Activated CD4-positive, CD25-positive, alpha-beta regulatory T cell treated with anti-CD3 and anti-CD28 coated beads, Interleukin-2, amount 50 U/mL, for 24 hours (primary cell): ENCODE measurements around the gene SORBS2.

Experiments
- ATAC-seq, 2 donors: fragments of 150-1000 bp; cut with Tn5 transposase; one replicate each; pipeline ENCODE4 v1.10.0; 2021; ENCODE audit warnings: mild to moderate bottlenecking in 1 of 2, moderate library complexity in 1 of 2

Gene SORBS2

DNA sequence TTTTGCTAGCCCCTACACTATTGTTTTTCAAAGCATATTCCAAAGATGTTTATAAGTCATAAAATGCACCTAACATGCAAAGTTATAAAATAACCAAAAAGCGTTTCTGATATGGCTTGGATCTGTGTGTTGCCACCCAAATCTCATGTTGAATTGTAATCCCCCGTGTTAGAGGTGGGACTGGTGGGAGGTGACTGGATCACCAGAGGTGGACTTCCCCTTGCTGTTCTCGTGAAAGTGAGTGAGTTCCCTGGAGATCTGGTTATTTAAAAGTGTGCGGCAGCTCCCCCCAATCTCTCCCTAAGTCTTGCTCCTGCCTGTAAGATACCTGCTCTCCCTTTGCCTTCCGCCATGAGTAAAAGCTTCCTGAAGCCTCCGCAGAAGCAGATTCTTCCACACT lies 22.8 kb upstream of the SORBS2 start:
- ATAC-seq = no peak

GRCh38 chr4:185834088-185834487 lies 22.1 kb upstream of the SORBS2 start:
- no peak for ATAC-seq

DNA sequence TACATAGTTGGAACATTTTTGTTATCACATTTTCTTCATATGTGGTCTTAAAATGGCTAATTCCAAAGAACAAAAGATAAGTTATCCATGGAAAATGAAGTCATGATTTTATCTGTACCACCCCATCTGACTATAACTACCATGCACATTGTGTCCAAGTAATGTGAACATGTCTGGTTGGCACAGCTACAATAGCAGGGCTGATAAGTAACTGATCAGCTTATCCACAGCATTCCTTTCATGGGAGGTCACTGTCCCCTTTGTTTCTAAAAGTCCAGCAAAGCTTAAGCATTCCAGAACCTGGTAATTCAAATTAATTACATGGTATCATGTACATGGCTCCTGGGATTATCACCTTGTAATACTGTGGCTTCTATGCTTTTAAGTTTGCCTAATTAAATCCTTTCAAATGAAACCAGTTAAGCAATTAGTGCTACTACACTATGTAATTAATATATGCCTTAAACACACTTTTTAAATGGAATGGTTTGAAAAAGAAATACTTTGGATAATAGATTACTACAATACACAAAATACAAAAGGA lies 21.1 kb upstream of the SORBS2 start:
- no peak for ATAC-seq

DNA sequence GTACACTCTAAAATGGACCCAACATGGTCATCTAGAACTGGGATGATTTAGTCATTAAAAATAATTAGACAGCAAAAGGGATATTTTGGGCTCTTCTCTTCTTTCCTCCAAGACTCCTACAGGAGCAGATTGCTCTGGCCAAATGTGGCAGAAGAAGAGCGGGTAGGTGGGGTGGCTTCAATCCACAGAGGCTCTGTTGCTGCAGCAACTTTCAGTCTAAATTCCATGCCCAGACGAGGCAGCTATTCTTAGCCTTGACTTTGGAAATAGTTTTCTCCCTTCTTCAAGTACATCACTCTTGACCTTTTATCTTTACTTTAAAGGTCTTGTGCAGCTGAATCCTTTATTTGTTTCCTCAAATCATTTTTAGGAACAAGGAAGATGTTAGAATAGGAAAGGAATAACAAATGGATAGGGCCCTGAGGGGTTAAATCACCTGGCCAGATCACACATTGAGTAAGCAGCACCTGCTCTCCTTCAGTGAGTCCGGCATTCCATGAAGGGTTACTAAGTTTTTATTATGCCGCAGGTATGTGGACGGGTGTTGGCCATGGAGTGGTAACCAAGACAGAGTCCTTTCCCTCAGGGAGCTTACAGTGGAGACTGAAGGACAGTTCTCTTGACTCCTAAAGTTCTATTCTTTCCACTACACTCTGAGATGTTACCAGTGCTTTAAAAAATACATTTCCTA lies 19.3 kb upstream of the SORBS2 start:
- ATAC-seq = no peak

DNA sequence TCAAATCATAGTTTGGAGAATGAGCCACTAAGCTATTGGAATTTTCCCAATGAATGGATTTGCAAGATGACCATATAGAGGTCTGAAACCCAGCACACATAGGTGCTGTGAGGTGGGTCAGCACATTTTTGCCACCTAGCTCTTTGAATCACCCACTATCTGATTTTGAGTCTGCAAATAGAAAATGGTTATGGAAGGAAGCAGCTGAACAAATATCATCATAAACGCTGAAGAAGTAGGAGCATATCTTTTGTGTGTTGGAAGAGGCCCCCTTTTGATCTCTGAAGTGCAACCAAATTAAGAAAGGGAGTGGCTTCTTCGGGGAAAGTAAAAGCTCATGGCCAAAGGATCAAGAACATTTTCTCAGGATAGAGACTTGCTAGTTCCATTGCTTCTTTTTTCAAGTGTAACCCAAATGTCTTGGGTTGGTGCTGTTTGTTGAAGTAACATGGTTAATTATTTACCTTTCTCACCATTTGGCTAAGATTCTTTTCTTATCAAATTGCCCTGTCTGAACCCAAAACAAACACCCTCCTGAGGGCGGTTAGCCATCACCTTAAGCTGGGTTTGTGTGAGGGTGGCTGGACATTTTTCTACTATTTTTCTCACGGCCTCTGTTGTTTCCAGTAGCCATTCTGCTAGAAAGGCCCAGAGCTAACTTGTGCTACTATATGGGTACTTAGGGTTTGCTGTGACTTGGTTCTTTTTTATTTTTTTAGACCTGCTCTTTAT lies 18.4 kb upstream of the SORBS2 start:
- ATAC-seq = no peak

DNA sequence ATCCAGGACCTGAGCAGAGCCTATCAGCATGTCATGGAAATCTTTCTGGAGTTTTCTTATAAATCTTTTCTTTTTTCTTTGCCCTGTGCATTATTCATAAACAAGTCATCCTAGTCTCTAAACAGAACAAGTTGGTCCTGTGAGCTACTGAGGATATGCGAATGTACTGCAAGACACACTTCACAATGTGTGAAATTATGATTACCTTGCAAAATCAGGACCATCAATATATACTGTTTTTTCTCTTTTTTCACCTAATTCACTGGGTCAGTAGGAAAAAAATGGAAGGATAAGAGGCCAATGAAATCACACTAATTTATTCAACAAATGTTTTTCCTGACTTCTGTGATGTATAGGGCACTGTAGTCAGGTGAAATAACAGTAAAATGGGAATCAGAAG lies 14.4 kb upstream of the SORBS2 start:
- ATAC-seq = no peak

GRCh38 chr4:185825737-185826136 lies 13.7 kb upstream of the SORBS2 start:
- no peak for ATAC-seq

GRCh38 chr4:185822791-185823190 lies 10.8 kb upstream of the SORBS2 start:
- ATAC-seq = no peak

- no peak for ATAC-seq
Measured at GRCh38 chr4:185821029-185821419, 9.0 kb upstream of the SORBS2 start.

DNA sequence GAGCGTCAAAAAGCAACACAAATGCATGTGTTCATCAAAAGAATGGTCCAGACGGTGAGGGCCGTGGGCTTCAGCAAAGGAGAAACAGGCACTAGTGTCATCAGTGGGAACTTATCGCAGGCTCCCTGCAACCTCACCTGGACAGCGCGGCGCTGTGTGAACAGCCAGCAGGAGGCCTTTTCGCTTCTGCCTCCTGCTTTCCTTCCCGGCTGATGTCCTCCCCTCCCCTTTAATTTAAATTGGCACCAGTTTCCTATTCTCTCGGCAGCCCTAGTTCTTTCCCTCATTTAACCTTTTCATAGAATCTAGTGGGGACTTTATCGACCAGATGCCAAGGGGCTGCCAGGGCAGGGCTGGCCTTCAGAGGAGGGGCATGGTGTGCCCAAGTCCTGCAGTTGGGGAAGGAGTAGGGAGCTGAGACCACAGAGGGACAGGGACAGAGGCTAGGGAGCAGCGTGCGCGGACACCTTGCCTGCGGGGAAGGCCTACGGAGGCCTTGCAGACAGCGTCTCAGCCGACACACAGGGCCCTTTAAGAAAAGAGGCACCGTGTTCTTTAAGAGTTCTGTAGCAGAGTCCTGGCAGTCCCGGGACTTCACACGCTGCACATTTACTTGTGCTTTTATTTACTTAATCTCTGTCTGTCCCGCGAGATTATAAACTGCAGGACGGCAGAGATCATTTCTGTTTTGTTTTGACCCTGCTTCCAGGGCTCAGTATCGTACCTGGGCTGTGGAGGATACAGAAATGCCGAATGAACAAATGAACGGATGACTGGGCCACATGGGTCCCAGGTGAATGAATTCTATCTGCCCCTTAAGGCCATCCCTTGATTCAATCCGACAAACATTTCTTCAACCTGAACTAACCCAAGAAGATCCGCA lies 8.4 kb upstream of the SORBS2 start:
- no peak for ATAC-seq

GRCh38 chr4:185819144-185819543 lies 7.2 kb upstream of the SORBS2 start:
- no peak for ATAC-seq

DNA sequence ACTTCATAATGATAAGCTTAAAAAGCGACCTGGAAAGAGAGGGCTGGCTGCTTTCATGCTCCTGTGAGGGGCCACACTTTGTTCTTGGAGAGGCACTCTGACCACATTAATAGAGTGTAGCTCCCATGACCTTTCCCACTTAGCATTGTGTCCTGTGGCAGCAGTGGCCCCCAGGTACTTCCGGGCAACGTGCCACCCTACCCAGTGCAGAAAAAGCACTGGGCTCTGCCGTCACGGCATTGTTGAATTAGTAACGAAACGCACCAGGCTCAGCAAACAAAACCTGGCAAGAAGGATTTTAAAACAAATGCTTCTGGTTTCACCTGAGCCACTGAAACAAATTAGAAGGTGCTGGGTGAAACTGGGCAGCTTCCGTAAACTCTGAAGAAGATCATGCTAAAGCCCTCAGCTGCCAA lies 5.4 kb upstream of the SORBS2 start:
- ATAC-seq = no peak

DNA sequence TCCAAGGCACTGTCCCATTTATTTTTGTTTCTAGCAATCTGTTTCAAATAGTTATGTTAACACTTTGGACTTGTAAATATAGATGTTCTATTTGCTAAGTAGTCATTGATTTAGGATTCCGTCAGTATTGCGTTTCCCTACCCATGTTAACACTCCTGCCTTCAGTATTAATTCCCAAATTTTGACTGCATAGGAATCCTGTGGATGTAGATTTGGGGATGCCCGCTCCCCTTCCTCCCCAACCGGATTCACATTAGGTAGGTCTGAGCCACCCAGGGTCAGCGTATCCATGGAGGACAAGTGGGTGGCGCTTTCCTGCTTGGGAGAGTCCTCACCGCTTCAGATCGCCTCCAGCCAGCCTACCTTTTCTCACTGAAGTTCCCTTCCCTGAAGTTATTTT lies 1.1 kb upstream of the SORBS2 start:
- no peak for ATAC-seq

DNA sequence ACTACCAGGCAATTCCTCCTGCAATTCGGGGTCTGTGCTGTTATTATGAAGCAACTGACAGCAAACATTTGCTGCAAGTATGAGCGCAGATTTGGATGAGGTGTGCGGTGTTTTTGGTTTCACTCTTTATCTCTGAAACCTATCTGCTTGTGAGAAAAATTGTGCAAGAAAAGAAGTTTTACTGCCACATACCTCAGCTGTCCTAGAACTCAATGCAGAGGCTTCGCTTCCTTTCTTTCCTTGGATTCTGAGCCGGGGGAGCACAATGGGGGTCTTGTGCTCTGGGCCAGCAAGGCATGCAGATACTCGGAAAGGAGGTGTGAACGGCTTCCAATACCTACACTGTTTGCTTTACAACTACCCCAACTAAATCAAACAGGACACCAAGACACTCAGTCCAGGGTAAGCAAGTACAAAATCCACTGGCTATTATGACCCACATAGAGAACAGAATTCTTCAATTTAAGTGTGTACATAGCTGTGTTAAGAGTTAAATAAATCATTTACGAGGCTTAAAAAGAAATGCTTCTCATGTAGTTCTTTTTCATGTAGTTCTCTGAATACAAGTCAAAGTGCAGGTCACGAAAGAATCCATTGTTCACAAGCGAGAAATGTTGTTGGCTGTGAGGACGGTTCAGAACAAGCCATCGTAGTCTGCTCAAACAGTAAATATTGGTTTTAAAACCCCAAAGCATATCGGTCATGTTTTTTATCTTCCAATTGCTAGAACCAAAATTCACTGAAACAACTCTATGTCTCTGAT lies 1.1 kb downstream of the SORBS2 start:
- no peak for ATAC-seq

DNA sequence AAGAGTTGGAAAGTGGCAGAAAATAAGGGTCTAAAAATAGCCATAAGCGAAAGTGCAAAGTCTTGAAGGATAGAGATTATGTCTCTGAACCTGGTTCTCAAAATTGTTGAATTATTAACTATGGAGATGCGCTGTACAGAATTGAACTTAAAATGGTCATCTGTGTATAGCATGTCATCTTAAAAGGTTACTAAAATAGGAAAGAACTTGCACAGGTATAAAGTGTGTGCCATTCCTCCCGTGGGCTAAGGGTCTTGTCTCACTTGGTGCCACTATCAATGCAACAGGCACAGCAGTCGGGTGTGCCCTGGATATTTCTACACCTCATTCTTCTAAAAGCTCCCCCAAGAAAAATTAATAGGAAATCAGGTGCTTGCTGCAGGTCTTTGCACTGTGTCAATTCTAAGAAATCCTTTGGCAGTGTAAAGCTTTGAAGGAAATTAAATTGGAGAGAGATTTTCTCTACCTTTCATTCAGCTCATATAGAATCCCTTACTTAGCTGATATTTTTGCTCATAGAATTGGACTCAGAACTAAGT lies 2.4 kb downstream of the SORBS2 start:
- ATAC-seq = no peak

DNA sequence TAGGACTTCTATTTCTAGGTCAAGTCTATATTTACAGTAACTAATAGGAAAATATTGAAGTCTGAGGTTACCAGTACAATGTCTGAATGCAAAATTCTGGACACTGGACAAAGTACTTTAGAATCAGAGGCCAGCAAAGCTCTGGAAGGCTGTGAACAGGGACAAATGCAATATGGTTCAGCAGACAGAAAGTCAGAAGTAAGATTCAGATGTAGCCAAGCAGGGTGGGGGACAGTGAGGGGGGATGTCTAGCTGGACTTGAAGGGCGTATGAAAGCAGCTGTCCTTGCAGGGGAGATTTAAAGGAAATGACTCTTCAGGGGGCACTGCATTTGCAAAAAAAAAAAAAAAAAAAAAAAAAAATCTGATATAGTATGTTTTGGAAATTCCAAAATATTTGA lies 2.9 kb downstream of the SORBS2 start:
- no peak for ATAC-seq

DNA sequence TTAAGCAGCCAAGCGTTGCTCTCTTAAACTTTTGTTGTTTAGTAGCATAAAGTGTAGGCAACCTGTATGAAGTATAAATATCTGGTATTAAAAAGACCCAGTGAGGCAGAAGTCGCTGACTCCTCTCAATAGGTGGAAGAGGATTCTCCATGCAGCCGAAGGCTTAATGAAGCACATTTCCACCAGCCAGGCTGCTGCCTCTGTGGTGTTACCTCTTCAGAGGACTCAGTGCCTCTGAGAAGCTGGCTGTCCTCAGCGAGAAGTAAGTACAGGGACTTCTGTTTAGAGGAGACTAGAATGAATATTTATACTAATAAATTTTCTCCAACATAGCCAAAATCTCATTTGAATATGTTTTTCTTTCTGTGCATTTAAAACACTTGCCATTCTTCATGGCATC lies 6.0 kb downstream of the SORBS2 start:
- ATAC-seq = no peak

DNA sequence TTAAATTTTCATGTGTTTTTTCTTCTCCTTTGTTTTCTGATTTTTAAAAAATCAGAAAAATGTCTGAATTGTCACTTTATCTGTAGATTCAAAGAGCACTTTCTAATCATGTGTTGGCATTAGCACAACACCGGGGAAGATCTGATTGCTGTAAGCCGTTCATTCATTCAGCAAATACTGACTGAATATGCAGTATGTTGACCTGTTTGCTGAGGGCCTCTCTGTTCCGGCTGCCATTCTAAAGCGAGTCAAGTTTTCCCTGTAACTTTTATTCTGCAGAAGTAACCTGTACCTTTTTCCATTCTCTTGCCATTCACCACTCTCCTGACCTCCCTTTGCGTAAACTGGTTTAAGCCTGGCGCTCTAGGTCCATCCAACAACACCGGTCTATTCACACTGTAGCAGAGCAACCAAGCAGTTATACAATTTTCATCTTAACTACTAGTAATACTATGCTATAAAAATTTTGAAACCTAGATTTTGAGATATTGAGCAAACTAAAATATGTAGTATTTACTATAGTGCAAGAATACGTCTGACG lies 6.7 kb downstream of the SORBS2 start:
- ATAC-seq = no peak

GRCh38 chr4:185803022-185803421 lies 9.0 kb downstream of the SORBS2 start:
- no peak for ATAC-seq

GRCh38 chr4:185801471-185801870 lies 10.5 kb downstream of the SORBS2 start:
- ATAC-seq = no peak

- no peak for ATAC-seq
Measured at GRCh38 chr4:185800266-185800945, 11.6 kb downstream of the SORBS2 start.
